Measurements from ENCODE around the gene MASP2. TPM values are rescaled to one million over a fixed set of nuclear protein-coding genes. Genes with fewer than 3 reads are reported as not detected.
"Not testable (repeated sequence)": the region's sequence is repeated elsewhere in the genome, so short reads cannot be mapped to it uniquely, and the experiment has no call there.

Gene MASP2
- 0.22 TPM in 1 of 2 replicates, not detected in the other for total RNA-seq (2012; rRNA removed)

DNA sequence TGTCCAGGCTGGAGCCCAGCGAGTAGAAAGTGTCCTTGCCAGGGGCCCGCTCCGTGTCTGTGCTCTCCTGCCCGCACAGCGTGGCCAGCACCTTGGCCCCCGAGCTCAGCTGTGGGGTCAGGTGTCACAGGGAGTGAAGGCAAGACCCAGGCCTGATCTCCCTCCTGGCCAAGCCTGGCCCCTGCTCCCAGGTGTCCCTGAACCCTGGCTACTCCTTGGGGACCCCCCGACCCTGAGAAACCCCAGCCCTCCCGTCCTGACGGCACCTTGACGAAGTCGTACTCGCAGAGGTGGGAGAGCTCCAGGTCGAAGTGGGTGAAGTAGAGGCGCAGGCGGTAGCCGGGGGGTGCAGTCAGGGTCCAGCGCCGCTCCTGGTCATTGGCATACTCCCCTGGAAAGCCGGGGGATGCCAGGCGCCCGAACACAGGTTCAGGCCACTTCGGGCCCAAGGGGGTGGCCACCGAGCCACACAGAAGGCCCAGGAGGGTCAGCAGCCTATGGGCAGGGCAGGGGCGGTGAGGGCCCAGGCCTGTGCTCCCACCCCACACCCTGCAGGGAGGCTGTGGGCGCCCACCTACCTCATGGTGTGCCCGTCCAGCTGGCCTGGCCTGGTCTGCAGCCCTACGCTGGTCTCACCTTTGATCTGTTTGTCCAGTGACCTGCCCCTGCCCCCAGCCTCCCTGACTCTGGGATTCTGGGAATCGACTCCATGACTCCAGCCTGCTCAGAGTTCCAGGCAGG lies at the start of gene MASP2:
TSS of gene MASP2 (minus strand) at position 615 of the 741 bp plus-strand sequence. CDS start at position 583, 32 bp downstream.
- H3K9ac ChIP-seq (ENCODE audit: low read depth, low read length), result no peak within 1 kb of the TSS
- H3K4me2 ChIP-seq (ENCODE audit: low read length), result no peak within 1 kb of the TSS

DNA sequence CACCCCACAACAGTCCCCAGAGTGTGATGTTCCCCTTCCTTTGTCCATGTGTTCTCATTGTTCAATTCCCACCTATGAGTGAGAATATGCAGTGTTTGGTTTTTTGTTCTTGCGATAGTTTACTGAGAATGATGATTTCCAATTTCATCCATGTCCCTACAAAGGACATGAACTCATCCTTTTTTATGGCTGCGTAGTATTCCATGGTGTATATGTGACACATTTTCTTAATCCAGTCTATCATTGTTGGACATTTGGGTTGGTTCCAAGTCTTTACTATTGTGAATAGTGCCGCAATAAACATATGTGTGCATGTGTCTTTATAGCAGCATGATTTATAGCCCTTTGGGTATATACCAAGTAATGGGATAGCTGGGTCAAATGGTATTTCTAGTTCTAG lies 36.7 kb upstream of the MASP2 start:
- H3K4me3 ChIP-seq (ENCODE audit: low read length); H3K9ac ChIP-seq (ENCODE audit: low read depth, low read length); H3K4me2 ChIP-seq (ENCODE audit: low read length); H3K4me1 ChIP-seq (ENCODE audit: control insufficient read depth, insufficient read depth, low read length); H3K9me3 ChIP-seq (replicated peaks; ENCODE audit: low read length); H3K27me3 ChIP-seq (ENCODE audit: control insufficient read depth, insufficient read depth, low read length): not testable (repeated sequence)
- H3K36me3 ChIP-seq (ENCODE audit: insufficient read depth, low read length), result peaks cover 53% of the 10 kb centered on the region

More for the DNA sequence above, at the start of gene MASP2:
- H3K4me1 ChIP-seq (ENCODE audit: control insufficient read depth, insufficient read depth, low read length), result no peaks in the 10 kb centered on the region
- no peaks in the 10 kb centered on the region for H3K36me3 ChIP-seq (ENCODE audit: insufficient read depth, low read length)
- no peak within 1 kb of the TSS for H3K4me3 ChIP-seq (ENCODE audit: low read length)
- H3K27me3 ChIP-seq (ENCODE audit: control insufficient read depth, insufficient read depth, low read length), result no peaks in the 10 kb centered on the region
- H3K9me3 ChIP-seq (replicated peaks; ENCODE audit: low read length), result no peaks in the 10 kb centered on the region

DNA sequence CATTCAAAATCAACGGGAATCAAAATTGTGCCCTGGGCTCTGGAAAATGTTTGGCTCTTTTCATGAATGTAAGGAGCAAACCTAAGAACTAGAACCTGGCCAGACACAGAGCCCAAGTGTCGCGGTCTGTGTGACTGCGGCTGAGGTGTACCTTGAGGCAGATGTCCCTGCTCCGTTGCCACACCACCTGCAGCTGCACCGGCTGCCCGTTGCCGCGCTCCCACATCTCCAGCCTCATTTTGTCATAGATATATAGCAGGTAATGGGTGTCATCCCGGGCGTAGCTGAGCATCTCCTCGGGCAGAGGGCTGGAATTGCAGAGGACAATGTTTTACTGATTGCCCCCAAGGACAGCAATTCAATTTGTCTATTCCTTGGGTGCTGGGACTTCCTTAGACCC lies 33.9 kb upstream of the MASP2 start:
- H3K36me3 ChIP-seq (ENCODE audit: insufficient read depth, low read length), result peaks cover 57% of the 10 kb centered on the region
- H3K9me3 ChIP-seq (replicated peaks; ENCODE audit: low read length), result no peaks in the 10 kb centered on the region
- H3K27me3 ChIP-seq (ENCODE audit: control insufficient read depth, insufficient read depth, low read length), result no peaks in the 10 kb centered on the region
- no peak overlapping the region for H3K4me3 ChIP-seq (ENCODE audit: low read length)
- H3K4me1 ChIP-seq (ENCODE audit: control insufficient read depth, insufficient read depth, low read length), result no peaks in the 10 kb centered on the region
- no peak overlapping the region for H3K9ac ChIP-seq (ENCODE audit: low read depth, low read length)
- no peak overlapping the region for H3K4me2 ChIP-seq (ENCODE audit: low read length)

DNA sequence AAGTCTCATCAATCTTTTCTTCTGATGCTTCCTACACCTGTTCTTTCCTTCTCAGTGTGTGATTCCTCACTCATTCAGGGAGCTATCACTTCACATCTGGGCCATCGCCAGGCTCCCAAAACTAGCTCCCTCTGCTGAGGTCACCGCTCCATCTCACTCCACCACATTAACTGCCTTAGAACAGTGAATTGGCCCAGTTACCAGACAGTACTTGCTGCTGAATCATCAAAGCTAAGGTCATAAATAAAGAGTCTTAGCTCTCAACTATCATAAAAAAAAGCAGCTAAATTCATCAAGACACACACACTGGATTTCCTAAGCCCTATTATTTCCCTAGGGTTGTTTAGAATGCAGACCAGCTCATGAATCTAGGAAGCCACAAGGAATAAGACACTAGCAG lies 31.6 kb upstream of the MASP2 start:
- peaks cover 74% of the 10 kb centered on the region for H3K36me3 ChIP-seq (ENCODE audit: insufficient read depth, low read length)

DNA sequence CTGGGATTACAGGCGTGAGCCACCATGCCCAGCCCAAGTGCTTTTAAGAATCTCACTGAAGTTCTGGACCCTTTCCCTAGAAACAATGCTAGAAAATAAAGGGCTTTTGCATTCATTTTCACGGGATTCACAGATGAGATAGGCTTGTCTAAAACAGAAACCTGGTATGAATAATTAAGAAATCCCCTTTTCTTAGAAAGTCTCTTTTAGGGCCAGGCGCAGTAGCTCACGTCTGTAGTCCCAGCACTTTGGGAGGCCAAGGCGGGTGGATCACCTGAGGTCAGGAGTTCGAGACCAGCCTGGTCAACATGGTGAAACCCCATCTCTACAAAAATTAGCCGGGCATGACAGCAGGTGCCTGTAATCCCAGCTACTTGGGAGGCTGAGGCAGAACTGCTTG lies 26.4 kb upstream of the MASP2 start:
- H3K4me3 ChIP-seq (ENCODE audit: low read length); H3K9ac ChIP-seq (ENCODE audit: low read depth, low read length); H3K4me1 ChIP-seq (ENCODE audit: control insufficient read depth, insufficient read depth, low read length); H3K4me2 ChIP-seq (ENCODE audit: low read length); H3K9me3 ChIP-seq (replicated peaks; ENCODE audit: low read length); H3K27me3 ChIP-seq (ENCODE audit: control insufficient read depth, insufficient read depth, low read length): not testable (repeated sequence)
- H3K36me3 ChIP-seq (ENCODE audit: insufficient read depth, low read length), result peaks cover 84% of the 10 kb centered on the region

More for the DNA sequence above, 31.6 kb upstream of the MASP2 start:
- Histone ChIP-seq H3K27me3 (ENCODE audit: control insufficient read depth, insufficient read depth, low read length) (no peaks in the 10 kb centered on the region), H3K9me3 (replicated peaks; ENCODE audit: low read length) (no peaks in the 10 kb centered on the region), H3K4me1 (ENCODE audit: control insufficient read depth, insufficient read depth, low read length) (no peaks in the 10 kb centered on the region), H3K4me2 (ENCODE audit: low read length) (no peak overlapping the region), H3K4me3 (ENCODE audit: low read length) (no peak overlapping the region), H3K9ac (ENCODE audit: low read depth, low read length) (no peak overlapping the region)

DNA sequence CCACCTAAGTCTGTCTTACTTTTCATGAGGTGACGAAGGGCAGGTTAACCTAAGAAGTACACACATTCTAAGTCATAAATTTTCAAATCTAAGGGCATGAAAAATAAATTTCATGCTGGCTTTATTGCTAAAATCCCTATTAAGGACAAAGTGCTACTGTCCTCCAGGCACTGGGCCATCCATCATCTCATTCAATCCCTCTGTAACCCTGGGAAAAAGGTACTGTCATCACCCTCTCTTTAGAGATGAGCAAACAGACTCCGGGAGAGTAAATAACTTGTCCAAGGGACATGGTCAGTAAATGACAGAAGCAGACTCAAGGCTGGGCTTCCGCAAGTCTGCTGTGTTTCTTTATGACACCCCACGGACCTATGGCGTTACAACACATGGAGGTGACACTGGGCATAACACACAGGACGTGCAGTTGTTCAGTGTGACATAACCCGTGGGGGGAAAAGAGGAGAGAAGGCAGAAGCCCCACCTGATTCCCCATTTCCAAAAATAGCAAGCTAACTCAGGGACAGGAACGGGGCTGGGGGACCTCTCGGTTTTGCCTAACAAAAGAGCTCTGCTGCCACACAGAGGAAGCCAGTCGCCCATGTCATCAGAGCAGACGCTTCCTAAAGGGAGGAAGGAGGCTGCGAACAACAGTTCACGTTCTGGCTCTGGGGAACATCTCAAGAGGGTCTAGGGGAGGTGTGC lies 25.3 kb upstream of the MASP2 start:
- H3K4me2 ChIP-seq (ENCODE audit: low read length), result no peak overlapping the region
- peaks cover 88% of the 10 kb centered on the region for H3K36me3 ChIP-seq (ENCODE audit: insufficient read depth, low read length)
- no peak overlapping the region for H3K9ac ChIP-seq (ENCODE audit: low read depth, low read length)
- no peaks in the 10 kb centered on the region for H3K4me1 ChIP-seq (ENCODE audit: control insufficient read depth, insufficient read depth, low read length)
- no peaks in the 10 kb centered on the region for H3K9me3 ChIP-seq (replicated peaks; ENCODE audit: low read length)
- no peak overlapping the region for H3K4me3 ChIP-seq (ENCODE audit: low read length)
- no peaks in the 10 kb centered on the region for H3K27me3 ChIP-seq (ENCODE audit: control insufficient read depth, insufficient read depth, low read length)

DNA sequence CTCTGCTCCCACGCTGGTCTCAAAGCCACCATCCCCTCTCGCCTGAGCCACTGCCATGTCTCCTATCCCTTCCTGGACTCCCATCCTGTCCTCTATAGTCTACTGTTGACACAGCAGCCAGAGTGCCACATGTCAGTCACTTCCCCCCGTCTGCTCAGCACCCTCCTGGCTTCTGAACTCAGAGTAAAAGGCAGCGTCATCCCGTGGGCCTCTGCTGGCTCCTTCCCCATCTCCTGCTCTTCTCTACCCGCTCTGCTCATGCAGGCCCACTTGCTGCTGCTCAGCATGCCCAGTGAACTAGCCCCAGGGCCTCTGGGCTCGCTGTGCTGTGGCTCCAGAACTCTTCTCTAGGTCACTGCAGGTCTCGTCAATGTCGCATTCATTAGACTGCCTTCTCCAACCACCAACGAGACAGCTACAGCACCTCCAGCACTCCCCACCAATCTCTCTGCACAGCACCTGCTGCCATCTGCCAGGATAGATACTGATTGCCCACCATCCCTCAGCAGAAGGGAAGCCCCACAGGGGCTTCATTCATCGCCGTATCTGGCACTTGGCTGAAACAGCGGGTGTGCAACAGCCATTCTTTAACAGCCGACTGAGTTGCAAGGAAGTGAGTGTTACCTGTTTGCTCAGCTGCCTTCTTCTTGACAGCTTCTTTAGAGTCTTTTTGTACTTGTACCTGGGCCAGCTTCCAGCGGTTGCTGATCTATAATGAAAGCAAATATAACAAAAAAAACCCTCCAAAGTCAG lies 24.6 kb upstream of the MASP2 start:
- H3K4me3 ChIP-seq (ENCODE audit: low read length), result no peak overlapping the region
- no peaks in the 10 kb centered on the region for H3K9me3 ChIP-seq (replicated peaks; ENCODE audit: low read length)
- H3K4me1 ChIP-seq (ENCODE audit: control insufficient read depth, insufficient read depth, low read length), result no peaks in the 10 kb centered on the region
- H3K4me2 ChIP-seq (ENCODE audit: low read length), result no peak overlapping the region
- peaks cover 83% of the 10 kb centered on the region for H3K36me3 ChIP-seq (ENCODE audit: insufficient read depth, low read length)
- no peaks in the 10 kb centered on the region for H3K27me3 ChIP-seq (ENCODE audit: control insufficient read depth, insufficient read depth, low read length)
- no peak overlapping the region for H3K9ac ChIP-seq (ENCODE audit: low read depth, low read length)

DNA sequence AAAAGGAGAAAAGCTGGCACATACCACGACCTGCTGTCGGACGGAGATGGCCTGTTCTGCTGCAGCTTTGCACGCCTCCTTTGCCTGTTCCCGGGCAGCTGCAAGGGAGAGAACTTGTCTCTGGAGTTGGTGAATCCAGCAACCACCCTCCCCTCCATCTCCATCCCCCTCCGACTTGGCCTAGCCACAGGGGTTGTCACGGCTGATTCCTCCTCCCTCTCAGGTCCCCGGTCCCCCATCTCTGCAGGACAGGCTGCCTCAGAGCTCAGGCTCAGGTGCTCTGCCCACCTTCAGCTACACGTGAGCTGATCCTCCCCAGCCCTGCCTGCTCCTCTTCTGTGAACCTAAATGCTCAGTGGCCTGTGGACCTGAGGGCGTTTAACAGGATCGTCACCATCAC lies 23.8 kb upstream of the MASP2 start:
- Histone ChIP-seq H3K4me3 (ENCODE audit: low read length) (no peak overlapping the region), H3K4me1 (ENCODE audit: control insufficient read depth, insufficient read depth, low read length) (no peaks in the 10 kb centered on the region), H3K9me3 (replicated peaks; ENCODE audit: low read length) (no peaks in the 10 kb centered on the region), H3K4me2 (ENCODE audit: low read length) (no peak overlapping the region), H3K36me3 (ENCODE audit: insufficient read depth, low read length) (peaks cover 81% of the 10 kb centered on the region), H3K9ac (ENCODE audit: low read depth, low read length) (no peak overlapping the region), H3K27me3 (ENCODE audit: control insufficient read depth, insufficient read depth, low read length) (no peaks in the 10 kb centered on the region)

DNA sequence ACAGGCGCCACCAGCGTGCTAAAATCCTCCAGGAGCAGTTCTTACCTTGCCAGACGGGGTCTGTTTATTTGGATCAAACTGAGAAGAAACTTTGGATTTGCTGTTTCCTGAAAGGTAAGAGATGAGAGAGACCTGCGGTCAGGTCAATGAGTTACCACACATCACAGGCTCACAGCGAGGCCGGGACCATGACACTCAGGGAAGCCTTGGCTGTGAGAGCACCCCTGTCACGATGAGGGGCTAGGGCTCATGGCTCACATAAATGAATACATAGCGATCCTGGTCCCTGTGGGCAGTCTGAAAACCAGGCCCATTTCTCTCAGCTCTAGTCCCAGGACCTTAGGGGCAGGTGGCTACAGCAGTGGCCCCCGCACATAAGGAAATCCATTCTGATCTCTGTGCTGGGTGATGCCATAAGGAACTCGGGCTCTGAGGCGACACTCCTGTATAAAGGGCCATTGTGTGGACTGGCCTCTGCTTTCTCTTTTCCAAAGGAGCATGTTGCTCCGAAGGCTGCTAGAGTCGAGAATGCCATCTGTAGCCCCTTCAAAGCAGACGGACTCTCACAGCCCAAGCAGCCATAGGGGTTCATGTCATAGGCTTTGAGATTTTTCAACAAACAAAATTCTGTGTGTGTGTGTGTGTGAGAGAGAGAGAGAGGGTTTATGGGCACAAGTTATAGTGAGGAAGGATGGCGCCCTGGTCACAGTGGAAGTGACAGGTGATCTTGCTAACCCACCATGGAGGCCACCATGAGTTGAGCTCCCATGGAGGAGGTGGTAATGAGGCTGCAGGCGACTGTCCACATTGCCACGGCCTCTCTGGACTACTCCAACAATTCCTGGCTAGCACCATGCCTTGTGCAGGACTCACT lies 21.8 kb upstream of the MASP2 start:
- Histone ChIP-seq H3K9ac (ENCODE audit: low read depth, low read length) (no peak overlapping the region), H3K4me3 (ENCODE audit: low read length) (no peak overlapping the region)

DNA sequence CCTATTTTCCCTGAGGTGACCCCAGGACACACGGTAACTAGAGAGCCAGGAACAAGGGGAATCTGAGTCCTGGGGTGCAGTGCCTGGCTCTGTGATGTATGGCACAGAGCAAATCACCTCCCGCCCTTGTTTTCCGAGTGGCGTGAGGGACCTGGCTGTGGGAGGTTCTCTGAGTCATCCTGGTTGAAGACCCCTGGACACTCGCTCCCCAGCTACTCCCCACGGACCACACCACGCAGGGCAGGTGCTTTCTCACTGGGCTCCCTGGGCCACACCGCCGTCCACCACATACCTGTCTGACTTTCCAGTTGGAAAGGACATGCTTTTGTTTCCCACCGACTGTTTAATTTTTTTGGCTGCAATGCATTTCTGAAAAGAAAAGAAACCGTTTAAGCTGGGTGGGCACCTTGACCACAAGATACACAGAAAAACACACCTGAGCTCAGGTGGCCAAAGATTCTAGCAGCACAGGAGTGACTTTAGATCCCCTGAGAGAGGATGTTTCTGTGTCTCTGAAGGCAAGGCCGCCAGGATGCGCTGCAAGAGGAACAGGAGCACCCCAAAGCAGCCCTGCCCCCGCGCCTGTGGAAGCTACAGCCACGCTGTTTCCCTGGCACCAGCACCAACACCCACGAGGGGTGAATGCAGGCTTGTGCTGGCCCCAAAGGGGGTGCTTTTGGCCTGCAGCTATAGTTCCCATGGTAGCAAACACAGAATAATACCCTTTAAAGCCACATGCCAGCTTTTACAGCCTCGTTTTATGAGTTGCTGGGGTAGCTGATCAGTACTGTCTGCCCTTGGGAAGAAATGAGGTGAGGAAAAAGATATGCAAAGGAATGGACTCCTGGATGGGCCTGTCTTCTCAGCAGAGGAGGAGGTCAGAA lies 20.9 kb upstream of the MASP2 start:
- H3K27me3 ChIP-seq (ENCODE audit: control insufficient read depth, insufficient read depth, low read length), result no peaks in the 10 kb centered on the region
- H3K9me3 ChIP-seq (replicated peaks; ENCODE audit: low read length), result no peaks in the 10 kb centered on the region
- peaks cover 79% of the 10 kb centered on the region for H3K36me3 ChIP-seq (ENCODE audit: insufficient read depth, low read length)
- no peak overlapping the region for H3K4me3 ChIP-seq (ENCODE audit: low read length)
- peaks cover 4% of the 10 kb centered on the region for H3K4me1 ChIP-seq (ENCODE audit: control insufficient read depth, insufficient read depth, low read length)
- no peak overlapping the region for H3K9ac ChIP-seq (ENCODE audit: low read depth, low read length)
- no peak overlapping the region for H3K4me2 ChIP-seq (ENCODE audit: low read length)

More for the DNA sequence above, 21.8 kb upstream of the MASP2 start:
- H3K4me1 ChIP-seq (ENCODE audit: control insufficient read depth, insufficient read depth, low read length), result no peaks in the 10 kb centered on the region
- H3K36me3 ChIP-seq (ENCODE audit: insufficient read depth, low read length), result peaks cover 80% of the 10 kb centered on the region
- no peaks in the 10 kb centered on the region for H3K9me3 ChIP-seq (replicated peaks; ENCODE audit: low read length)
- H3K4me2 ChIP-seq (ENCODE audit: low read length), result no peak overlapping the region
- H3K27me3 ChIP-seq (ENCODE audit: control insufficient read depth, insufficient read depth, low read length), result no peaks in the 10 kb centered on the region
